Bone marrow (tissue), 2 donors: ENCODE data around the gene DCUN1D5.
A peak's percentile ranks its signal among the peaks of the same experiment; 100 is the strongest.
"Not testable (repeated sequence)": the region's sequence is repeated elsewhere in the genome, so short reads cannot be mapped to it uniquely, and the experiment has no call there.

Experiments
- DNase-seq, 2 donors: peaks; one replicate each; lab custom pipeline; 2025; lab: John Stamatoyannopoulos, UW

Gene DCUN1D5

DNA sequence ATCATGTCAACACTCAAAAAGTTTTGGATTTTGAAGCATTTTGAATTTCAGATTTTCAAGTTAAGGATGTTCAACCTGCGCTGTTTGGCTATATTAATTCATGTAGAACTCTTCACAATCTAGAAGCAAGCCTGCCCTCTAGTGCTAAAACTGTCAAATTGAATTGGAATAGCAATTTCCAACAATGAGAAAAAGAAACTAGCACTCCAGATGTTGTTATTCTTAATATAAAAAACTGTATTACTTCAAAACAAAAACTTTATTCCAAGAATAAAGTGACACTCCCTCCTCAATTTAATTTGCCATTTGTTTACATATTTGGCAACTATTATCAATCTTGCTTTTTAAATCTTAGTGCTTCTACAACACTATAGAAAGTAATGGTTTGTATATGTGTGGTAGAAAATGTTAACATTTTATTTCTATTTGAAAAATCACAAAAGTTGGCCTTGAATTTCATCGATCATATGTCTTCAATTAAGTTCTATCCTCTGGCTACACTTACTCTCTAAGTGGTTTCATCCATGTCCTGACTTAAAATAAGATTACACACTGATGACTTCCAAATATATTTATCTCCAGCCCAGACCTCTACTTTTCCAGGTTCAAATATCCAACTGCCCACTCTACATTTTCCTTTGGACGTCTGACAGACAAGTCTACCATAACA, 36.6 kb downstream of the DCUN1D5 start:
- DNase-seq = peak in 1 of 2 donors; percentile 17

DNA sequence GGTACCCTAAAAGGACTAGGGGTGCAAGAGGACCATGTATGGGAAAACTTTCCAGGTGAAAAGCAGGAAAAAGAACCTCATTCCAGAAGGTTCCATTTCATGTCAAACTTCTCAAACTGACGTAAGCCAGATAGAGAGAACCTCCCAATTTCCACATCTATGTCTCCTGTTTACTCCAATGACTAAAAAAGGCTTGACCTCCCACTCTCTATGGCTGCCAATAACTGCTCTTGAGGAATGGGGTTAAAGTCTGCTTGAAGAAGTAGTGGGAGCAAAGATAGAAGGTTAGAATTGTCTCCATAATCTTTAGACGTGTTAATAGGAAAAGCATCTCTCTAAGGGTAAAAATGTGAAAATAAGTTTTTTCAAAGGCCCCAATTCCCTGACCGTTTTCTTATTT, 38.0 kb downstream of the DCUN1D5 start:
- no peak for DNase-seq

DNA sequence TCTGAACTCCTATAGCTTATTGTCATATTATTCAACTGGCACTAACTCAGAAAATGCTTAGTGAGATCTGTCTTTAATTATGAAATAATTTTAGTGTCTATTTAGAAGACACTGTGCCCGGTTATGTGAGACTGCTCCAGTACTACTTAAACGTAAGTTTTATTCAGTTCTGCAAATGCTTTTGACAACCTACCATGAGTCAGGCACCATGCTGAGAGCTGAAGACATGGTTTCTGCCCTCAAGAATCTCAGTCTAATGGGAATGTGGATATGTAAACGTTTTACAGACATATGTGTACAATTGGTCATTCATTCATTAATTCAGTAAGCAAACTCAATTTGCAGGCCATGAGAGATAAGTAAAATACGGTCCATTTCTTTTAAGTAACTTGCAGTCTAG, 40.0 kb downstream of the DCUN1D5 start:
- DNase-seq = no peak

DNA sequence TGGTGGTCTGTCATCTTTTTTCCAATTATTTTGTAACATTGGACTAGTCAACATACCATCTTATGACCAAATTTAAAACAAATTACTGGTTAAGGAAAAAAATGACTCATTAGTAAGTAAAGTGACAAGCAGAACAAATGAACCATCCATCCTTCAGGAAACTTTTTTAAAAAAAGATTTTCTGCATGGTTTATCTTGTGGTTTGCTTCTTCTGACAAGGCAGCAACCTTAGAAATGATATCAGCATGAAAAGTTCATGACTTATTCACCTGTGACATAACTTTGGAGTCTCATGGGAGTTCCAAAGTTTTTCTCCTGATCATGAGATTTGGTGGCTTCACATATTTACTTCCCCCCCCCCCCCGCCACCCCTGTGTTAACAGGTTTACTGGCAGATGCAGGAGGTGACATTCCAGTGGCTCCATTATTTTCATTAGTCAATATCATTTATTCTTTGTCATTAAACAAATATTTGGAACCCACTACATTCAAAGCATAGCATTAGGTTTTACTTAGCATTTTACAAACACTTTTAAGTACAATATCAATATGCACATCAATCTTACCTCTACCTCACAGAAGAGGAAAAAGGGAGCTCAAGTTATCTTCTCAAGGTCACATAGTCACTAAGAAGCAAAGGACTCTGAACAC, 40.7 kb downstream of the DCUN1D5 start:
- DNase-seq = no peak

DNA sequence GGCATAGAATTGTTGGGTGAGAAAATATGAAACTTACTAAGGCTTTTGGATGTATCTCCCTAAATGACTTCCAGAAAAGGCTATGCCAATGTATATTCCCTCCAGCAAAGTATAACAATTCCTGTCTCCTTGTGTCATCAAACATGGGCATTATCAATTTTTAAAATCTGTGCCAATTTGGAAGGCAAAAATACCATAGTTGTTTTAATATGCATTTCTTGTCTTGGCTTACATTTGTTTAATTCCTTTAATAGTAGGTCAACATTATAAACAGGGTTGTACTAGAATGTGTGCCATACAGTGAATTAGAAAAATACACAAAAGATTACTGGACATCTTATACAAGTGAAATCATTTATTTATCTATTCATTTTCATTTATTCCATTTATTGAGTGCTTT, 41.6 kb downstream of the DCUN1D5 start:
- no peak for DNase-seq

DNA sequence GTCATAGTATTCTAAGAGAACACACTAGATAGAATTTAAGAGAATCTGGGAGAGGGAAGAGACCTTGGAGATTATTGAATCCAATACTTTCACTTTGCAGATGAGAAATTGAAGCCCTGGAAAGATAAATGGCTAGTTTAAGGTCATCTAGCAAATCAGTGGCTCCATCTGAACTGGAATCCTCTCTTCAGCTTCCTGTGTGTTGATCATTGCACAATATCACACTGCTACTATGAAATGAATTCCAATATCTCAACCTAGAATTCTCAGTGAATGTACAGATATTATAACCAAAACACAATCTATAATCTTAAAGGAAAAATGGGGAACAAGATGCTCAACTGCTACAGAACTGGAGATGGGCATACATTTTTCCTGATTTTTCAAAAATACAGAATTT, 44.1 kb downstream of the DCUN1D5 start:
- DNase-seq = no peak

DNA sequence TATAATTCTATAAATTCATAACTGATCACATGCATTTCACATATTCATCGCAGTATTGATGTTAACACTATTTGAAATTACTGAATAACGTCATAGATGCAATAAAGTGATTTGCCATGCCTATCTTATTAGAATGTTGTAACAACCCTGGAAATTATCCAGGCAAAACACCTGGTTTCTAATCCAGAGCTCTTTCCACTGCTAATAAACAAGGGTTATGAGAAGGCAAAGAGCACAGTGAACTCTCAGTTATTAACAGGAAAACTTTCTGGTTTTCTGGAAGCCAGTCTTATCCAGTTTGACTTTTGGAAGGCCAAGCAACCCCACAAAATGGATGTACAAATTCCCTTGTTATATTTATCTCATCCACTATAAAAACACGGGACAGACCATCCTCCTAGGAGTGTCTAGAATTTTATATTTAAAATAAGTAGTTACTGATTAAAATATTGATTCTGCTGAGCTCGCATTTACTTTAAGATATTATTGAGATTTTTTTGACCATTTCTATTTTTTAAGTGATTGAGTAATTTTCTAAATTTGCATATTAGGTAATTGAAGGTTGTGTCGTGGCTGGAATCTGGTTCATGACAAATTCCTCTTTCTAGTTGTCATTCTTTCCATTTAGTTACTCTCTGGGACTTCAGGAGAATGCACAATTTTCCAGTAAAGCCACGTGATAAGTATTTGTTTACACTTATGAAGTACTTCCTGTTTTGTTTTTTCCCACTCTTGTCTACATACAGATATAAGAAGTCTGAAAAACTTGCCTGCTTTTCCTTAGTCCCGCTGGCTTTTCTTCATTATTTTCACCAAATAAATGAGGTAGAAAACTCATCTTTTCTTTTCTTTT, 47.9 kb downstream of the DCUN1D5 start:
- no peak for DNase-seq

DNA sequence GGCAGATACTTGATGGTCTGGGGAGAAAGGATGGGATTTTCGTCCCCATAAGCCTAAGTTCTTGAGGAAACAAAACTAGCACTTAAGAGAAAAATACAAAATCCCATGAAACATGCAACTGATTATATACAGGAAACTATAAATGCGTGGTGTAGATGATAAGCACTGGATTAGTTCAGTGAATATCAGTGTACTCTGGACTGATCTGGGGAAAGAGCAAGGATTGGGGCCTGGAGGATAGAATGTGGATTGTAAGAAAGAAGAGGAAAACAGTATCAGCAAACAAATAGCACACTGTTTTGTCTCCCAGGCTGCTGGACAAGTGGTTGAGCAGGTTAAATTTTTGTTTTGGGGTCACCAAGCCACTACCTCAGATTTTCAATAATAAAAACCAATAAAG, 49.8 kb downstream of the DCUN1D5 start:
- DNase-seq = no peak

DNA sequence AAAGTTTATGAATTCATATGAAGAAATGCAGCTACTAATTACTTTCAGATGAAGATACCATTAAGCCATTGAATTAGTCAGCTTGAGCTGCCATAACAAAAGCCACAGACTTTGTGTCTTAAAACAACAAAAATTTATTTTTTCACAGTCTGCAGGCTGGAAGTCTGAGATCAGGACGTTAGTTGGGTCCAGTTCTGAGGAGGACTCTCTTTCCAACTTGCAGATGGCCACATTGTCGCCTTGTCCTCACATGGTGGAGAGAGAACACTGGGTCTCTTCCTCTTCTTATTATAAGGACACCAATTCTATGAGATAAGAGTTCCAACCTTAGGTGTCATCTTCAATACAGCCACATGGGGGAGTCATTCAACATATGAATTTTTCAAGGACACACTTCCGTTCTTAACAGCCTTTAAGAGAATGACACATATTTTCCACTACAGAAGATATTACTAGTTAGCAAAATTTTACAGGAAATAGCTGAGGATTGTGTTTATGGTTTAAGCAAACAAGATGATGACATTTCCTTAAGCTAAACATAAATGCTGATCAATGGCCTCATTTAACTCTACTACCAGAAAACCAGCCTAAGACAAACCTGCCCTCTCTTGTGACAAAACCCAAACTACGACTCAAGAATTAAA, 56.0 kb downstream of the DCUN1D5 start:
- DNase-seq = peak in 1 of 2 donors; percentile 84

DNA sequence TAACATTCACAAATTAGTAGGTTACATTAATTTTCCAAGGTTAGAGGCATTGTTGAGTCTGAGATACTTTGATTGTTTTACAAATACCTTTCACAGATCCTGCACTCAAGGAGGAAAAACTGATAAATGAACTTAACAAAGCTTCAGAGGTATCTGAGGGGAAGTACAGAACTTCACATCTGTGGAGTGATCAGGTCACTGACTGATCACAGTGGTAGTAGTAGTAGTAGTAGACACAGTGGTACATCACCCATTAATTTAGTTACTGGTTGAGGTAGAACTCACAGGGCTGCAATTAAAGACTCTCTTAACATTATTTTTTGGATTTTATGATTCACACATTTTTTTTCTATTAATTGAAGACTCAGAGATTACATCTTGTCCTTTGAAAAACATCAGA, 56.7 kb downstream of the DCUN1D5 start:
- no peak for DNase-seq

DNA sequence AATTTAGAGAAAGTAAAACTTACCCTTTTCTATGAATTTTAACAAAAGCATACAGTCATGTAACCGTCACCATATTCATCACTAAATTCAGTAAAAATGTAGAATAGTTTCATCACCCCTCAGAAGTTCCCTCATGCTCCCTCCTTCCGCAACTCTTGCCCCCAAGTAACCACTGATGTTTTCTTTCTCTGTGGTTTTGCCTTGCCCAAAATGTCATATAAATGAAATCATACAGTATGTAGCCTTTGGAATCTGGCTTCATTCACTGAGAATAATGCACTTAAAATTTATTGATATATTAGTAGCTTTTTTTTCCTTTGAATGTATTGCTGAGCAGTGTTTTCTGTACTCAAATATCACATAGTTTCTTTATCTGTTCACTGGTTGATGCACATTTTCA, 60.1 kb downstream of the DCUN1D5 start:
- DNase-seq = no peak

DNA sequence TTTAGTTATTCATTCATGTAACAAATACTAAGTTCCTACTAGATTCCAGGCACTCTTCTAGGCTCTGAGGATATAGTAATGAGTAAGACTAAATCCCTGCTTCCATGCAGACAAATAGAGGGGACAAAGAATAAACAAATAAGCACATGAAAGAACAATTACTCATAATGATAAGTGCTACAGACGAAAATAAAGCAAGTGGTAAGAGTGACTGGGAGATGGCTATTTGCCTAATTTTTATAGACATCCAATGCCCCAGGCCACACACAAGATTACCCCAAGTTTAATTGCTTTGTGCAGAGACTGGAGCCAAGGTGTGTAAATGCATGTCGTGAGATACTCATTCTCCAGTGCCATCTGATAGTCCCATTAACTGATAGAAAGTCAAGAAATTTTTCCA, 62.6 kb downstream of the DCUN1D5 start:
- DNase-seq = no peak

DNA sequence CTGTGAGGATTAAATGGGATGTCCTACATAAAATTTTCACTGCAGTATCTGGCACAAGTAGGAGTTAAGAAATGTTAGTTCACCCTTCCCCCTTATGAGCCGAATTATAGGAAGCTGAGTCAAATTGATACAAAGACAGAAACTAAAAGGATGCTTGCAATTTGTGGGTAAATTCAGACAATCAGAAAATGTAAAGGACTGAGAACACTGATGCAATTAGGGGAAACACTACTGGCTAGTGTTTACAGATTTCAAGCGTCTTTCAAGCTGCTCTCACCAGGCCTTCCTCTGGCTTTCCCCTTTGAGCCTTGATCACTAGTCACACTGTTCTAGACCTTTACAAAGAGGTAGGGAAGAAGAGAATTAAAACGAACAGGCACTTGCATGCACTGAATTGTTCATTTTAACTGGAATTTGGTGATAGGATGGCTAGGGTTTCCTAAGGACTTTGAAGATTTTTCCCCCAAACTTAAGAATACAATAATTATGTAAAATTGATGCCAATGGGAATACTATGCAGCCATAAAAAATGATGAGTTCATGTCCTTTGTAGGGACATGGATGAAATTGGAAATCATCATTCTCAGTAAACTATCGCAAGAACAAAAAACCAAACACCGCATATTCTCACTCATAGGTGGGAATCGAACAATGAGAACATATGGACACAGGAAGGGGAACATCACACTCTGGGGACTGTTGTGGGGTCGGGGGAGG, 63.5 kb downstream of the DCUN1D5 start:
- DNase-seq = not testable (repeated sequence)

DNA sequence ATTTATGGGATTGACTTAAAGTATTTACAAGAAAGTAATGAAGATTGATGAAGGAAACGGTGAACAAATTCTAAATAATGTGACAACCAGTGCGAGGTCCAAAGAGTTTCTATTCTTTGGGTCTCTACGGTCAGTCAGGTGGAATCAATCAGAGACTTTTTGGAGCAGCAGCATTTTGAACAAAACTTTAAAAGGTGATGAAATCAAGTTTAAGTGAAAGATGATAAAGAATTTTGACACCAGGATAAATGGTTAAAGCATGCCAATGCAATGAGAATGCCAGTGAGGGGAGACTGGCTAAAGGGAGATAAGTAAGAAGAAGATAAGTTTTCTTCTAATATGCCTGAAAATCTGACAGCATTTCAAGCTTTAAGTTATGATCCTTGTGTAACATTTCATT, 67.9 kb downstream of the DCUN1D5 start:
- no peak for DNase-seq

DNA sequence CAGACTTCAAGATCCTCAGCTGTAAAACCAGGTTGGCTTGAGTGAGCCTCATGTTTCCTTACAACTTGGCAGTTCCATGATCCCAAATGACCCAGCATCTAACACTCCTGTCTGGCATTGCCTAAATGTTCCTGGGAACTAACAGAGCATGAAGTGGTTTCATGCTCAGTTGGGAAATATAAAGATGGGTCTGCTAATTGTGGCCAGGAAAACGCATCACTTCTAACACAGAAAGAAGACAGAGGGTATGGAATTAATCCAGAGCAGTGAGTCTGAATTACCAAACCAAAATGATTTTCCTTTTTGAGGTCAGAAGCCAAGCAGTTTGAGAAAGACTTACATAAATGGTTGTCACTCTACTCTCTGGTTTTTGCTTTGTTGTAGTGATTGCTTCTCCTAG, 75.9 kb downstream of the DCUN1D5 start:
- no peak for DNase-seq

DNA sequence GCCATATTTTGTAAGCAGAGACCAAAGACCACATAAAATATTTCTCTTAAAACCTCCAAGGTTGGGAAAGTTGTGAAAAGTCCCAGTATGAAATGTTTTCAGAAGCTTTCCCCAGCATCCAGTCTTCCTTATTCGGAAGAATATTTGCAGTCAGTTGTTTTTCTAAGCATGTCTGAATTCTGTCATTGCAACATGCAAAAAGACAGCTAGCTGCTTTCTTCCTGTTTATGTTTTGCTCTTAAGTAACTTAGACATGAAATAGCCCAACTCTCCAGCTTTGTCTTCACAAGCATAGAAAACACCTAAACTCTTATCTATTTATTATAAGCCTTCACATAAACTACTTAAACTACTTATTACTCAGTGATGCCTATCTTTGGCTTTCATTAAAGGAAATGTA, 78.5 kb downstream of the DCUN1D5 start:
- no peak for DNase-seq
